HEK293 (cell line): Measurements from ENCODE around the gene NPDC1.

Experiments
- CTCF ChIA-PET: fragments of 350-600 bp; formaldehyde crosslinking; extraction: SDS; loops from one replicate; lab custom pipeline; 2021; ENCODE audit warnings: antibody characterized with exemption; lab: Yijun Ruan, JAX
- POLR2A ChIA-PET: fragments of 300-600 bp; formaldehyde crosslinking; extraction: SDS; loops from one replicate; lab custom pipeline; 2020; ENCODE audit warnings: antibody characterized with exemption, inconsistent platforms; lab: Yijun Ruan, JAX
- H3K27ac ChIP-seq: fragments of 200-500 bp; sonication (Bioruptor generic); 2 replicates; pipeline ENCODE4 v1.5.1; 2014; ENCODE audit warnings: low read depth, low read length, control low read depth, inconsistent platforms; ENCODE audit errors: extremely low read depth
- H3K36me3 ChIP-seq, 2 experiments: fragments of 200-500 bp in 1 of 2; sonication (Bioruptor generic) in 1 of 2; 1 replicate in 1 of 2; 2 replicates in 1 of 2; pipeline ENCODE4 v1.5.1; 2014 to 2017; ENCODE audit warnings: inconsistent platforms in 2 of 2, low read length in 2 of 2; ENCODE audit not compliant: control insufficient read depth in 2 of 2, insufficient read depth in 1 of 2
- H3K4me1 ChIP-seq: fragments of 200-500 bp; sonication (Bioruptor generic); 2 replicates; pipeline ENCODE4 v1.5.1; 2014; ENCODE audit warnings: mild to moderate bottlenecking, low read length, inconsistent platforms; ENCODE audit not compliant: control insufficient read depth, insufficient read depth
- H3K4me3 ChIP-seq: 2 replicates; pipeline ENCODE4 v1.5.1; 2011; ENCODE audit warnings: low read depth, mild to moderate bottlenecking, control low read depth, low read length, moderate library complexity
- H3K9me3 ChIP-seq: fragments of 200-500 bp; sonication (Bioruptor generic); 2 replicates; pipeline ENCODE4 v1.5.1; 2014; ENCODE audit warnings: low read depth, low read length, inconsistent platforms; ENCODE audit not compliant: control insufficient read depth, insufficient read depth
- GLIS1 ChIP-seq: fragments of 450-650 bp; formaldehyde crosslinking; IDR thresholded peaks from 2 replicates; pipeline ENCODE4 v1.5.1; 2016; ENCODE audit warnings: missing biosample characterization, missing genetic modification characterization
- HIC1 ChIP-seq: fragments of 450-650 bp; formaldehyde crosslinking; IDR thresholded peaks from 2 replicates; pipeline ENCODE4 v1.5.1; 2016; ENCODE audit warnings: missing biosample characterization, missing genetic modification characterization
- KLF1 ChIP-seq: fragments of 450-650 bp; formaldehyde crosslinking; IDR thresholded peaks from 2 replicates; pipeline ENCODE4 v1.5.1; 2016; ENCODE audit warnings: missing biosample characterization, missing genetic modification characterization
- KLF17 ChIP-seq: fragments of 450-650 bp; formaldehyde crosslinking; IDR thresholded peaks from 2 replicates; pipeline ENCODE4 v1.5.1; 2016; ENCODE audit warnings: missing biosample characterization, missing genetic modification characterization
- KLF9 ChIP-seq: fragments of 450-650 bp; formaldehyde crosslinking; IDR thresholded peaks from 2 replicates; pipeline ENCODE4 v1.5.1; 2016; ENCODE audit warnings: missing biosample characterization, missing genetic modification characterization, low read depth
- OSR2 ChIP-seq: fragments of 450-650 bp; formaldehyde crosslinking; IDR thresholded peaks from 2 replicates; pipeline ENCODE4 v1.5.1; 2016; ENCODE audit warnings: missing biosample characterization, missing genetic modification characterization
- WT1 ChIP-seq: fragments of 450-650 bp; formaldehyde crosslinking; IDR thresholded peaks from 2 replicates; pipeline ENCODE4 v1.5.1; 2016; ENCODE audit warnings: missing biosample characterization, missing genetic modification characterization
- ZBTB1 ChIP-seq: fragments of 450-650 bp; formaldehyde crosslinking; IDR thresholded peaks from 2 replicates; pipeline ENCODE4 v1.5.1; 2016; ENCODE audit warnings: missing biosample characterization, missing genetic modification characterization
- ZBTB20 ChIP-seq: fragments of 450-650 bp; formaldehyde crosslinking; IDR thresholded peaks from 2 replicates; pipeline ENCODE4 v1.5.1; 2016; ENCODE audit warnings: missing biosample characterization, missing genetic modification characterization
- ZBTB7A ChIP-seq: fragments of 450-650 bp; formaldehyde crosslinking; IDR thresholded peaks from 2 replicates; pipeline ENCODE4 v1.5.1; 2016; ENCODE audit warnings: low read depth, missing biosample characterization, missing genetic modification characterization
- ZBTB8A ChIP-seq: fragments of 450-650 bp; formaldehyde crosslinking; IDR thresholded peaks from 2 replicates; pipeline ENCODE4 v1.5.1; 2016; ENCODE audit warnings: missing biosample characterization, missing genetic modification characterization
- ZIC2 ChIP-seq: fragments of 450-650 bp; formaldehyde crosslinking; IDR thresholded peaks from 2 replicates; pipeline ENCODE4 v1.5.1; 2016; ENCODE audit warnings: missing biosample characterization, missing genetic modification characterization
- ZNF155 ChIP-seq: fragments of 450-650 bp; formaldehyde crosslinking; IDR thresholded peaks from 2 replicates; pipeline ENCODE4 v1.5.1; 2016; ENCODE audit warnings: missing biosample characterization, missing genetic modification characterization
- ZNF239 ChIP-seq: fragments of 450-650 bp; formaldehyde crosslinking; IDR thresholded peaks from 2 replicates; pipeline ENCODE4 v1.5.1; 2016; ENCODE audit warnings: missing biosample characterization, missing genetic modification characterization
- ZNF274 ChIP-seq, 2 experiments: fragments of 200-500 bp in 1 of 2; fragments of 450-650 bp in 1 of 2; sonication (Bioruptor generic) in 1 of 2; formaldehyde crosslinking in 1 of 2; IDR thresholded peaks; 2 replicates each; pipeline versions ENCODE4 v1.5.1 to v1.6.1; 2014 to 2016; ENCODE audit warnings: borderline replicate concordance in 1 of 2, inconsistent platforms in 1 of 2, low read length in 1 of 2, missing biosample characterization in 1 of 2, missing genetic modification characterization in 1 of 2
- ZNF391 ChIP-seq: fragments of 450-650 bp; formaldehyde crosslinking; IDR thresholded peaks from 2 replicates; pipeline ENCODE4 v1.5.1; 2016; ENCODE audit warnings: low read depth, missing biosample characterization, missing genetic modification characterization, borderline replicate concordance
- ZNF561 ChIP-seq: fragments of 450-650 bp; IDR thresholded peaks from 2 replicates; pipeline ENCODE4 v1.5.1; 2018; ENCODE audit warnings: missing biosample characterization, missing genetic modification characterization, borderline replicate concordance
- ZNF654 ChIP-seq: fragments of 450-650 bp; formaldehyde crosslinking; IDR thresholded peaks from 2 replicates; pipeline ENCODE4 v1.5.1; 2016; ENCODE audit warnings: low read depth, missing biosample characterization, missing genetic modification characterization
- ZNF785 ChIP-seq: fragments of 450-650 bp; formaldehyde crosslinking; IDR thresholded peaks from 2 replicates; pipeline ENCODE4 v1.5.1; 2016; ENCODE audit warnings: missing biosample characterization, missing genetic modification characterization
- TF ChIP-seq, protein P1 (sequence below): fragments of 450-650 bp; formaldehyde crosslinking; IDR thresholded peaks from 2 replicates; pipeline ENCODE4 v1.5.1; 2016; ENCODE audit warnings: missing biosample characterization, missing genetic modification characterization
- TF ChIP-seq, protein P2 (sequence below): fragments of 450-650 bp; formaldehyde crosslinking; IDR thresholded peaks from 2 replicates; pipeline ENCODE4 v1.5.1; 2017; ENCODE audit warnings: missing biosample characterization, mild to moderate bottlenecking, missing genetic modification characterization, moderate library complexity
- TF ChIP-seq, protein P3 (sequence below): fragments of 450-650 bp; formaldehyde crosslinking; IDR thresholded peaks from 2 replicates; pipeline ENCODE4 v1.5.1; 2016; ENCODE audit warnings: missing biosample characterization, missing genetic modification characterization
- TF ChIP-seq, protein P4 (sequence below): fragments of 450-650 bp; formaldehyde crosslinking; IDR thresholded peaks from 2 replicates; pipeline ENCODE4; 2016; ENCODE audit warnings: missing biosample characterization, missing genetic modification characterization

The NPDC1 gene

GRCh38 chr9:137029058-137029936 is 16.7 kb downstream of the NPDC1 start (continued):
- TF ChIP-seq, protein P1, sequence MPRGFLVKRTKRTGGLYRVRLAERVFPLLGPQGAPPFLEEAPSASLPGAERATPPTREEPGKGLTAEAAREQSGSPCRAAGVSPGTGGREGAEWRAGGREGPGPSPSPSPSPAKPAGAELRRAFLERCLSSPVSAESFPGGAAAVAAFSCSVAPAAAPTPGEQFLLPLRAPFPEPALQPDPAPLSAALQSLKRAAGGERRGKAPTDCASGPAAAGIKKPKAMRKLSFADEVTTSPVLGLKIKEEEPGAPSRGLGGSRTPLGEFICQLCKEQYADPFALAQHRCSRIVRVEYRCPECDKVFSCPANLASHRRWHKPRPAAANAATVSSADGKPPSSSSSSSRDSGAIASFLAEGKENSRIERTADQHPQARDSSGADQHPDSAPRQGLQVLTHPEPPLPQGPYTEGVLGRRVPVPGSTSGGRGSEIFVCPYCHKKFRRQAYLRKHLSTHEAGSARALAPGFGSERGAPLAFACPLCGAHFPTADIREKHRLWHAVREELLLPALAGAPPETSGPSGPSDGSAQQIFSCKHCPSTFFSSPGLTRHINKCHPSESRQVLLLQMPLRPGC (tag by site-specific recombination): peak; percentile 30; the same call in 1 of the 2 replicates
- no peak for TF ChIP-seq ZNF239 (tag by site-specific recombination)
- peak; percentile 32 for TF ChIP-seq KLF1 (tag by site-specific recombination)

DNA sequence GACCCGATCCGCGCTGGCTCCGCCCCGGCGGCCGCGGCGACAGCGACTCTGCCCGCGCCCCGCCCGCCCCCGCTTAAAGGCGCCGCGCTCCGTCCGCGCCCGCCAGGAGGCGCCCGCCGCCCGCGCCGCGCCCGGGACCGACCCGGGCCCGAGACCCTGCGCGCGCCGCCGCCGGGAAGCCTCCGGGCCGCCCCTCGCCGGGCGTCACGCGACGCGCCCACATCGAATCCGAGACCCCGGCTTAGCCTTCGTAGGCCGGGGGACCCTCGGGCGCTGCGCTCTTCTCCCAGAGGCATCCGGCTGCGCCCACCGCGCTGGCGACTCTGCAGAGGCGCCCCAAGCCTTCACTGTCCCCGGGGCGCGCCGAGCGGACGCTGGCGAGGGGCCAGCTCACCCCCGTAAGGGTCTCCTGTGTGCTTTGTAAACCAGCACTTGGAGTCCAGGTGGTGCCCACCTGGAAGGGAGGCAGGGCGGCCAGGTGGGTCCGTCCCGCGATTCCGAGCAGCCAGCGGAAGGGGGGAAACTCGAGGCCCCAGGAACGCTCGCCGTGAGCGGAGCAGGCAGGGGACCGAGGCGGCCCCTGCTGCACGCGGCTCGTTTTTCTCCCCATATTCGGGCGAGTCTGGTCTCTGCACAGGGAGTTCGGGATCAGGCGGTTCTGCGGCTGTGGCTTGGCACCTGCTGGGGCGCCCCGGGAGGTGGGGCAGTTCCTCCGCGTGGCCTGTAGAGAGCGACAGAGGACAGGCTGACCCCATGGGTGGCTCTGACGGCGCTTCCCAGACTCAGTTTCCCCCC is 17.5 kb downstream of the NPDC1 start:
- Histone ChIP-seq H3K9me3 (no peaks in the 10 kb centered on the region), H3K36me3 (no peaks in the 10 kb centered on the region), H3K4me1 (peaks cover 2% of the 10 kb centered on the region; the same call in 1 of the 2 replicates), H3K27ac (peak overlapping the region; percentile 62; the same call in 1 of the 2 replicates), H3K4me3 (peak overlapping the region; percentile 42)
- ChIA-PET CTCF (interaction anchor here (0.5 to 5.8 kb wide), 64 partner anchors 9 to 965 kb away, joined by 3 to 86 read pairs (median 5); partner anchors contain the start of genes C8G, CLIC3, NPDC1 and PAXX), POLR2A (interaction anchor here (0.6 to 1.7 kb wide), 10 partner anchors 9 to 236 kb away, joined by 3 to 8 read pairs (median 3); partner anchors contain the start of genes PAXX and TUBB4B)
- TF ChIP-seq GLIS1 (tag by site-specific recombination) (peak; percentile 94), ZNF391 (tag by site-specific recombination) (peak; percentile 68; the same call in 1 of the 2 replicates), ZNF155 (tag by site-specific recombination) (no peak), ZIC2 (peak; percentile 91), ZNF274 (IDR thresholded peaks at IDR 0.05; ENCODE audit: low read length) (no peak), ZNF274 (tag by site-specific recombination; IDR thresholded peaks at IDR 0.05; ENCODE audit: borderline replicate concordance) (no peak), ZNF561 (tag by site-specific recombination) (no peak), ZBTB7A (tag by site-specific recombination) (0 out of 2 replicates have a peak, but pooled peaks have one; percentile 24), KLF17 (peak; percentile 64; the same call in 1 of the 2 replicates), OSR2 (tag by site-specific recombination) (no peak), HIC1 (tag by site-specific recombination) (peak; percentile 29), KLF9 (tag by site-specific recombination) (peak; percentile 45; the same call in 1 of the 2 replicates), ZBTB8A (tag by site-specific recombination) (peak; percentile 97), KLF1 (tag by site-specific recombination) (peak; percentile 52), ZNF654 (tag by site-specific recombination) (peak; percentile 48; the same call in 1 of the 2 replicates), WT1 (peak; percentile 58; the same call in 1 of the 2 replicates), ZBTB1 (tag by site-specific recombination) (no peak), ZNF785 (tag by site-specific recombination) (no peak), ZBTB20 (peak; percentile 44; the same call in 1 of the 2 replicates)
- TF ChIP-seq, protein P2, sequence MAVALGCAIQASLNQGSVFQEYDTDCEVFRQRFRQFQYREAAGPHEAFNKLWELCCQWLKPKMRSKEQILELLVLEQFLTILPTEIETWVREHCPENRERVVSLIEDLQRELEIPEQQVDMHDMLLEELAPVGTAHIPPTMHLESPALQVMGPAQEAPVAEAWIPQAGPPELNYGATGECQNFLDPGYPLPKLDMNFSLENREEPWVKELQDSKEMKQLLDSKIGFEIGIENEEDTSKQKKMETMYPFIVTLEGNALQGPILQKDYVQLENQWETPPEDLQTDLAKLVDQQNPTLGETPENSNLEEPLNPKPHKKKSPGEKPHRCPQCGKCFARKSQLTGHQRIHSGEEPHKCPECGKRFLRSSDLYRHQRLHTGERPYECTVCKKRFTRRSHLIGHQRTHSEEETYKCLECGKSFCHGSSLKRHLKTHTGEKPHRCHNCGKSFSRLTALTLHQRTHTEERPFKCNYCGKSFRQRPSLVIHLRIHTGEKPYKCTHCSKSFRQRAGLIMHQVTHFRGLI (tag by site-specific recombination): peak; percentile 25; the same call in 1 of the 2 replicates
- TF ChIP-seq, protein P3, sequence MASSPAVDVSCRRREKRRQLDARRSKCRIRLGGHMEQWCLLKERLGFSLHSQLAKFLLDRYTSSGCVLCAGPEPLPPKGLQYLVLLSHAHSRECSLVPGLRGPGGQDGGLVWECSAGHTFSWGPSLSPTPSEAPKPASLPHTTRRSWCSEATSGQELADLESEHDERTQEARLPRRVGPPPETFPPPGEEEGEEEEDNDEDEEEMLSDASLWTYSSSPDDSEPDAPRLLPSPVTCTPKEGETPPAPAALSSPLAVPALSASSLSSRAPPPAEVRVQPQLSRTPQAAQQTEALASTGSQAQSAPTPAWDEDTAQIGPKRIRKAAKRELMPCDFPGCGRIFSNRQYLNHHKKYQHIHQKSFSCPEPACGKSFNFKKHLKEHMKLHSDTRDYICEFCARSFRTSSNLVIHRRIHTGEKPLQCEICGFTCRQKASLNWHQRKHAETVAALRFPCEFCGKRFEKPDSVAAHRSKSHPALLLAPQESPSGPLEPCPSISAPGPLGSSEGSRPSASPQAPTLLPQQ (tag by site-specific recombination): peak; percentile 74; the same call in 1 of the 2 replicates
- TF ChIP-seq, protein P4, sequence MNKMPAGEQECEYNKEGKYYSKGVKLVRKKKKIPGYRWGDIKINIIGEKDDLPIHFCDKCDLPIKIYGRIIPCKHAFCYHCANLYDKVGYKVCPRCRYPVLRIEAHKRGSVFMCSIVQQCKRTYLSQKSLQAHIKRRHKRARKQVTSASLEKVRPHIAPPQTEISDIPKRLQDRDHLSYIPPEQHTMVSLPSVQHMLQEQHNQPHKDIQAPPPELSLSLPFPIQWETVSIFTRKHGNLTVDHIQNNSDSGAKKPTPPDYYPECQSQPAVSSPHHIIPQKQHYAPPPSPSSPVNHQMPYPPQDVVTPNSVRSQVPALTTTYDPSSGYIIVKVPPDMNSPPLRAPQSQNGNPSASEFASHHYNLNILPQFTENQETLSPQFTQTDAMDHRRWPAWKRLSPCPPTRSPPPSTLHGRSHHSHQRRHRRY (tag by site-specific recombination): no peak
